ENCODE data around the gene ADARB1. TPM values are rescaled to one million over a fixed set of nuclear protein-coding genes. Genes with fewer than 3 reads are reported as not detected.

Gene ADARB1
- total and polyA plus RNA-seq, 2 experiments from 2014 or later: 16.0 to 17.3 TPM

DNA sequence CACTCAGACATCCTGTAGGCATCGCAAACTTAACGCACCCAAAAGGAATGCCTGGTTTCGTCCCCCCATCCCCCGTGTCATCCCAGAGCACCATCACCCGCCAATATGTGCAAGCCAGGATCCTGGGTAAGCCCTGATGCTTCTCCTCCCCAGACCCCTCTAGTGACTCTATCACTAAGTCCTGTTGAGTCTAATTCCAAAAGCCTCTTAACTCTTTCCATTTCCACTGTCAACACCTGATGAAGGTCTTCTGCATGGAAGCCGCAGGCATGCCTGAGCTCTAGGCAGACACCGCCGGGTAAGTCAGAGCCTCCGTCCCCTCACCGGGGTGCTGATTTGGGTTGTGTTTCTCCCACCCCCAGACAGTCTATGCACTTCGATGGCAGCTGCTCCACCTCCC lies 5.3 kb upstream of the ADARB1 start:
- WGBS (ENCODE audit: low lambda C conversion rate, missing lambda C conversion rate): 85% methylated on average over 11 of the region's 11 CpGs
- no peak overlapping the region for H3K4me2 ChIP-seq
- no peak for DNase-seq (ENCODE audit: low spot score)
- H2AFZ ChIP-seq: no peak overlapping the region
- H3K27me3 ChIP-seq: no peaks in the 10 kb centered on the region
- no peaks in the 10 kb centered on the region for H3K79me2 ChIP-seq
- no peak for TF ChIP-seq EZH2 (IDR thresholded peaks at IDR 0.05; ENCODE audit: borderline replicate concordance)
- TF ChIP-seq CTCF (IDR thresholded peaks at IDR 0.05; ENCODE audit: poor library complexity): no peak
- no peak for TF ChIP-seq EZH2phosphoT487 (IDR thresholded peaks at IDR 0.05; ENCODE audit: low read depth, severe bottlenecking, unreplicated experiment)
- H3K36me3 ChIP-seq (replicated peaks; ENCODE audit: insufficient read depth, low read depth): no peaks in the 10 kb centered on the region
- no peaks in the 10 kb centered on the region for H3K9me2 ChIP-seq (replicated peaks; ENCODE audit: insufficient read depth)
- H4K20me1 ChIP-seq (ENCODE audit: insufficient read depth, poor library complexity, severe bottlenecking): no peaks in the 10 kb centered on the region
- H3K27ac ChIP-seq: no peak overlapping the region
- H3K9me3 ChIP-seq (ENCODE audit: low read depth): no peaks in the 10 kb centered on the region
- H3K4me3 ChIP-seq: no peak overlapping the region
- H3K4me1 ChIP-seq (ENCODE audit: insufficient read depth): peaks cover 6% of the 10 kb centered on the region

GRCh38 chr21:45069711-45070110 lies 4.7 kb upstream of the ADARB1 start:
- no peaks in the 10 kb centered on the region for H4K20me1 ChIP-seq (ENCODE audit: insufficient read depth, poor library complexity, severe bottlenecking)
- 82% methylated on average over 5 of the region's 5 CpGs for WGBS (ENCODE audit: low lambda C conversion rate, missing lambda C conversion rate)
- H3K4me1 ChIP-seq (ENCODE audit: insufficient read depth): peaks cover 6% of the 10 kb centered on the region
- TF ChIP-seq EZH2phosphoT487 (IDR thresholded peaks at IDR 0.05; ENCODE audit: low read depth, severe bottlenecking, unreplicated experiment): no peak
- TF ChIP-seq CTCF (IDR thresholded peaks at IDR 0.05; ENCODE audit: poor library complexity): no peak
- no peak for TF ChIP-seq EZH2 (IDR thresholded peaks at IDR 0.05; ENCODE audit: borderline replicate concordance)
- H3K27me3 ChIP-seq: no peaks in the 10 kb centered on the region
- no peak overlapping the region for H2AFZ ChIP-seq
- H3K27ac ChIP-seq: no peak overlapping the region
- H3K4me3 ChIP-seq: no peak overlapping the region
- no peaks in the 10 kb centered on the region for H3K36me3 ChIP-seq (replicated peaks; ENCODE audit: insufficient read depth, low read depth)
- no peaks in the 10 kb centered on the region for H3K79me2 ChIP-seq
- no peaks in the 10 kb centered on the region for H3K9me2 ChIP-seq (replicated peaks; ENCODE audit: insufficient read depth)
- H3K9me3 ChIP-seq (ENCODE audit: low read depth): no peaks in the 10 kb centered on the region
- DNase-seq (ENCODE audit: low spot score): no peak
- no peak overlapping the region for H3K4me2 ChIP-seq

GRCh38 chr21:45071078-45071873 lies 3.1 kb upstream of the ADARB1 start:
- Histone ChIP-seq H3K9me2 (replicated peaks; ENCODE audit: insufficient read depth) (no peaks in the 10 kb centered on the region), H3K4me2 (no peak overlapping the region), H2AFZ (no peak overlapping the region), H3K4me3 (no peak overlapping the region), H3K27me3 (no peaks in the 10 kb centered on the region), H3K36me3 (replicated peaks; ENCODE audit: insufficient read depth, low read depth) (no peaks in the 10 kb centered on the region), H3K4me1 (ENCODE audit: insufficient read depth) (peaks cover 6% of the 10 kb centered on the region), H4K20me1 (ENCODE audit: insufficient read depth, poor library complexity, severe bottlenecking) (peaks cover 3% of the 10 kb centered on the region), H3K9me3 (ENCODE audit: low read depth) (no peaks in the 10 kb centered on the region), H3K79me2 (peaks cover 12% of the 10 kb centered on the region), H3K27ac (no peak overlapping the region)
- 87% methylated on average over 24 of the region's 24 CpGs for WGBS (ENCODE audit: low lambda C conversion rate, missing lambda C conversion rate)
- TF ChIP-seq EZH2phosphoT487 (IDR thresholded peaks at IDR 0.05; ENCODE audit: low read depth, severe bottlenecking, unreplicated experiment) (no peak), CTCF (IDR thresholded peaks at IDR 0.05; ENCODE audit: poor library complexity) (no peak), EZH2 (IDR thresholded peaks at IDR 0.05; ENCODE audit: borderline replicate concordance) (no peak)
- DNase-seq (ENCODE audit: low spot score): no peak
